Esophagus muscularis mucosa (tissue), 4 donors: ENCODE data around the gene LTBP1. TPM values are rescaled to one million over a fixed set of nuclear protein-coding genes. Genes with fewer than 3 reads are reported as not detected.

Experiments
- DNase-seq: peaks from one replicate; pipeline ENCODE4 v3.0.0-alpha.2; 2017; ENCODE audit errors: extremely low spot score
- H3K27ac ChIP-seq, 4 donors: fragments of 200-600 bp; sonication (generic); replicated peaks in 1 of 4; 1 replicate in 3 of 4; 2 replicates in 1 of 4; pipeline ENCODE4 v1.5.1; 2016 to 2019; ENCODE audit warnings: mild to moderate bottlenecking in 1 of 4
- H3K27me3 ChIP-seq, 4 donors: fragments of 200-600 bp; sonication (generic); one replicate each; pipeline versions ENCODE4 v1.5.1 to v1.6.0; 2016 to 2019
- H3K36me3 ChIP-seq, 4 donors: fragments of 200-600 bp; sonication (generic); one replicate each; pipeline ENCODE4 v1.5.1; 2016 to 2019
- H3K4me1 ChIP-seq, 4 donors: fragments of 200-600 bp; sonication (generic); one replicate each; pipeline ENCODE4 v1.5.1; 2016 to 2019
- H3K4me3 ChIP-seq, 4 donors: fragments of 200-600 bp; sonication (generic); 1 replicate in 2 of 4; 2 replicates in 2 of 4; pipeline ENCODE4 v1.5.1; 2016 to 2019; ENCODE audit warnings: mild to moderate bottlenecking in 4 of 4, moderate library complexity in 1 of 4
- H3K9me3 ChIP-seq, 4 donors: fragments of 200-600 bp; sonication (generic); 1 replicate in 3 of 4; 2 replicates in 1 of 4; pipeline ENCODE4 v1.5.1; 2016 to 2019
- CTCF ChIP-seq, 3 experiments: fragments of 200-600 bp in 2 of 3; fragments of 450-650 bp in 1 of 3; sonication (generic) in 2 of 3; IDR thresholded peaks; one replicate each; pipeline ENCODE4 v1.5.1; 2017 to 2019; ENCODE audit warnings: antibody characterized with exemption in 3 of 3, mild to moderate bottlenecking in 2 of 3, moderate library complexity in 1 of 3
- EP300 ChIP-seq: sonication (generic); formaldehyde crosslinking; IDR thresholded peaks from one replicate; pipeline ENCODE4 v1.6.1; 2017; ENCODE audit warnings: antibody characterized with exemption
- POLR2A ChIP-seq: fragments of 450-650 bp; IDR thresholded peaks from one replicate; pipeline ENCODE4 v1.6.1; 2017; ENCODE audit warnings: antibody characterized with exemption, moderate library complexity, mild to moderate bottlenecking, low read depth
- POLR2AphosphoS5 ChIP-seq, 2 donors: sonication (generic); formaldehyde crosslinking; IDR thresholded peaks; one replicate each; pipeline ENCODE4 v1.6.1; 2017; ENCODE audit warnings: antibody characterized with exemption in 2 of 2
- WGBS: methylation state at CpG from one replicate; pipeline ENCODE4 v1.1.5; 2018; 5-methylcytosine and 5-hydroxymethylcytosine counted together
- intact Hi-C: fragments of 100-400 bp; cut with DNase I; formaldehyde crosslinking; loops from one replicate; pipeline ENCODE4 v1.15.1; 2023
- total RNA-seq, 4 donors: library from RNA; depleted of rRNA; stranded (reverse); fragments of >200 nt; gene quantifications; one replicate each; pipeline versions ENCODE4 v1.1.0 to v1.2.1, GENCODE V29; 2016

Gene LTBP1
- total RNA-seq, 4 donors from 2014 or later, result 254 to 465 (median 368) TPM

DNA sequence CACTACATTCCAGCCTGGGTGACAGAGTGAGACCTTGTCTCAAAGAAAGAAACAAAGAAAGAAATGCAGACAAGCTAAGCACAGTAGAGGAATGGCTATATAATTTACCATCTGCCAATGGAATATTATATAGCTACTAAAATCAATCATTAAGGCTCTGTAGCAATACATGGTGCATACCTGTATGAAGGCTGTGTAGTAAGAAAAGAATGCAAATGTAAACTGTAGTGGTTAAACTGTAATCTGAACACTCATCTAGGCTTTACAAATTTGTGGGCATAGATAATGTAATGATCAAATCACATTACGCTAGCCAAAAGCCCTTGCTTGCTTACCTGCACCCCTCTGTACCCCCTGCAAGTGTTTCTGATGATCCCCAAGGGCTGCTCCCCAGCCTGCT, 230.9 kb downstream of the LTBP1 start:
- peaks cover 0 to 32% (median 0%) of the 10 kb centered on the region in 4 donors for H3K4me1 ChIP-seq
- intact Hi-C loops, result no loop called here
- WGBS, result 79% methylated on average over 1 of the region's 1 CpG
- H3K27ac ChIP-seq, result no peak overlapping the region
- TF ChIP-seq EP300 (no peak), POLR2AphosphoS5 (IDR thresholded peaks at IDR 0.05) (no peak), POLR2A (no peak), CTCF (IDR thresholded peaks at IDR 0.05) (no peak)
- no peak overlapping the region for H3K4me3 ChIP-seq
- no peaks in the 10 kb centered on the region for H3K9me3 ChIP-seq
- DNase-seq, result no peak
- H3K27me3 ChIP-seq, result no peaks in the 10 kb centered on the region
- peaks cover 0 to 5% (median 0%) of the 10 kb centered on the region in 4 donors for H3K36me3 ChIP-seq

DNA sequence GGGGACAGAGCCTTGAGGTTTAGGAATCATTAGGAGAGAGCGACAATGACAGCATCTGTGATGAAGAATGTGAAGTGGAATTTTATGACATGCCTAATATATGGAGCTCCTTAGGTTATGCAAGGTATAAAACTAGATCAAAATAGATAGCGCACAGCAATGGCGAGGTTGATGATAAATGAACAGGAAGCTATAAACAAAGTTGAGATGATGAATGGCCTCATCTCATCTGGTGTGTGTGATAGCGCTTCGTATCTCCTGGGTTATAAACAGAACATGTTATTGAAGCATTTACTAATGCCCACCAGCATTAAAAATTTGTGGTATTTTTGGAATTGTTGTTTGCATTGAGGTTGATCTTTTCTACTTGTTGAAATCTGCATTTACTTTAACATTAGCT, 231.5 kb downstream of the LTBP1 start:
- Histone ChIP-seq H3K9me3 (no peaks in the 10 kb centered on the region), H3K36me3 (peaks cover 0 to 7% (median 0%) of the 10 kb centered on the region in 4 donors), H3K4me3 (no peak overlapping the region), H3K27me3 (no peaks in the 10 kb centered on the region), H3K4me1 (peaks cover 0 to 32% (median 0%) of the 10 kb centered on the region in 4 donors), H3K27ac (no peak overlapping the region)
- WGBS, result 85% methylated on average over 5 of the region's 5 CpGs
- TF ChIP-seq EP300 (no peak), CTCF (IDR thresholded peaks at IDR 0.05) (no peak), POLR2A (no peak), POLR2AphosphoS5 (IDR thresholded peaks at IDR 0.05) (no peak)
- intact Hi-C loops, result no loop called here
- DNase-seq, result no peak

DNA sequence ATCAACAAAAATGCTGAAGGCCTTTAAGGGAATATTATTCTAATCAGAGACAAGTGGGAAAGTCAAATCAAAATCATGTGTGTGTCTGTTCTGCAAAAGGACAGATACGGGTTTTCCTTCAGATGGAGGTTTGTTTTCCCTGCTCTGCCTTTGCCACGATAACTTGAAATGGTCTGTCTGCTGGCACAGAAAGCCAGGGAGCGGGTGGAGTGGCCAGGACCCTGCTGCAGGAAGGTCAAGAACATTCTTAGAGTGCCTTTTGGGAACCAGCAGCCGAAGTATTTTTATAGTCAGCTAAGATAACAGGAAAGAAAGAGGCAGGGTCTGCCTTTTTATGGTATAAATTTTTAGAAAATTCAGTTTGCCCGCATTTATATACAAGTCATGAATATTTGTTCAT, 234.2 kb downstream of the LTBP1 start:
- peaks cover 0 to 32% (median 0%) of the 10 kb centered on the region in 4 donors for H3K4me1 ChIP-seq
- 85% methylated on average over 5 of the region's 5 CpGs for WGBS
- intact Hi-C loops, result no loop called here
- no peaks in the 10 kb centered on the region for H3K27me3 ChIP-seq
- TF ChIP-seq EP300 (no peak), POLR2AphosphoS5 (IDR thresholded peaks at IDR 0.05) (no peak), POLR2A (no peak), CTCF (IDR thresholded peaks at IDR 0.05) (no peak)
- DNase-seq, result no peak
- no peak overlapping the region for H3K27ac ChIP-seq
- peaks cover 0 to 13% (median 0%) of the 10 kb centered on the region in 4 donors for H3K36me3 ChIP-seq
- no peak overlapping the region for H3K4me3 ChIP-seq
- no peaks in the 10 kb centered on the region for H3K9me3 ChIP-seq

GRCh38 chr2:33181466-33181865, 234.7 kb downstream of the LTBP1 start:
- 93% methylated on average over 4 of the region's 4 CpGs for WGBS
- H3K27ac ChIP-seq, result no peak overlapping the region

More at GRCh38 chr2:33181466-33181865, 234.7 kb downstream of the LTBP1 start:
- H3K4me3 ChIP-seq, result no peak overlapping the region
- H3K36me3 ChIP-seq, result peaks cover 0 to 13% (median 0%) of the 10 kb centered on the region in 4 donors
- intact Hi-C loops, result no loop called here
- peaks cover 0 to 32% (median 0%) of the 10 kb centered on the region in 4 donors for H3K4me1 ChIP-seq
- TF ChIP-seq CTCF (IDR thresholded peaks at IDR 0.05) (no peak), POLR2A (no peak), EP300 (no peak), POLR2AphosphoS5 (IDR thresholded peaks at IDR 0.05) (no peak)
- H3K27me3 ChIP-seq, result no peaks in the 10 kb centered on the region
- H3K9me3 ChIP-seq, result no peaks in the 10 kb centered on the region
- DNase-seq, result no peak
